Measurements from ENCODE around the gene EDN2.

GRCh38 chr1:41524676-41525675 is 40.5 kb upstream of the EDN2 start:
- TF ChIP-seq POLR2A (IDR thresholded peaks at IDR 0.05) (no peak), CTCF (IDR thresholded peaks at IDR 0.05) (no peak), POLR2AphosphoS5 (IDR thresholded peaks at IDR 0.05) (no peak)

Data from suprapubic skin (tissue), 4 donors.